GM23338 (cell line): ENCODE results near the gene PAPPA. TPM values are rescaled to one million over a fixed set of nuclear protein-coding genes. Genes with fewer than 3 reads are reported as not detected.

ENCODE experiments used
- ATAC-seq: fragments of 200-7000 bp; cut with Tn5 transposase; 3 replicates; pipeline ENCODE4 v1.9.1; 2020
- DNase-seq: peaks from one replicate; pipeline ENCODE4 v3.0.0-alpha.2; 2015; ENCODE audit warnings: low spot score
- H2AFZ ChIP-seq: fragments of 200-600 bp; sonication (generic); 2 replicates; pipeline ENCODE4 v1.8.0; 2016; ENCODE audit warnings: antibody characterized with exemption, mild to moderate bottlenecking, moderate library complexity
- H3F3A ChIP-seq: fragments of 200-600 bp; sonication (generic); replicated peaks from 2 replicates; pipeline ENCODE4 v1.8.0; 2017; ENCODE audit warnings: antibody characterized with exemption, mixed run types, low read depth
- H3K27ac ChIP-seq: fragments of 200-600 bp; sonication (generic); 2 replicates; pipeline ENCODE4 v1.6.1; 2016; ENCODE audit warnings: low read depth
- H3K27me3 ChIP-seq: fragments of 200-600 bp; sonication (generic); 2 replicates; pipeline ENCODE4 v1.8.0; 2016; ENCODE audit warnings: mild to moderate bottlenecking, mixed run types, moderate library complexity; ENCODE audit not compliant: insufficient read depth
- H3K36me3 ChIP-seq: fragments of 200-600 bp; sonication (generic); 2 replicates; pipeline ENCODE4 v1.8.0; 2016; ENCODE audit warnings: mild to moderate bottlenecking; ENCODE audit not compliant: insufficient read depth
- H3K4me1 ChIP-seq: fragments of 200-600 bp; sonication (generic); 2 replicates; pipeline ENCODE4 v1.8.0; 2016; ENCODE audit warnings: mild to moderate bottlenecking, moderate library complexity; ENCODE audit not compliant: insufficient read depth
- H3K4me2 ChIP-seq: fragments of 200-600 bp; sonication (generic); 2 replicates; pipeline ENCODE4 v1.7.1; 2017; ENCODE audit warnings: mixed run types
- H3K4me3 ChIP-seq: fragments of 200-600 bp; sonication (generic); 2 replicates; pipeline ENCODE4 v1.6.1; 2016; ENCODE audit warnings: mixed run types
- H3K79me2 ChIP-seq: fragments of 200-600 bp; sonication (generic); replicated peaks from 2 replicates; pipeline ENCODE4 v1.8.0; 2017; ENCODE audit warnings: mild to moderate bottlenecking; ENCODE audit not compliant: insufficient read depth
- H3K9me2 ChIP-seq: fragments of 200-600 bp; sonication (generic); 2 replicates; pipeline ENCODE4 v1.8.0; 2017; ENCODE audit not compliant: insufficient read depth
- H4K20me1 ChIP-seq: fragments of 200-600 bp; sonication (generic); replicated peaks from 2 replicates; pipeline ENCODE4 v1.8.0; 2017; ENCODE audit warnings: mild to moderate bottlenecking; ENCODE audit not compliant: insufficient read depth
- H3K27ac Mint-ChIP-seq: 2 replicates; pipeline ENCODE4 v1.8.0; 2020; ENCODE audit warnings: inconsistent platforms, mild to moderate bottlenecking, moderate library complexity, mixed read lengths
- H3K27me3 Mint-ChIP-seq: 3 replicates; pipeline ENCODE4 v1.8.0; 2022; ENCODE audit warnings: low read depth, mild to moderate bottlenecking, moderate library complexity, mixed read lengths, inconsistent platforms; ENCODE audit not compliant: insufficient read depth, poor library complexity
- H3K36me3 Mint-ChIP-seq: 3 replicates; pipeline ENCODE4 v1.8.0; 2021; ENCODE audit warnings: low read depth, mild to moderate bottlenecking, inconsistent platforms, moderate library complexity, mixed read lengths
- H3K4me1 Mint-ChIP-seq: 3 replicates; pipeline ENCODE4 v1.8.0; 2020; ENCODE audit warnings: mild to moderate bottlenecking, inconsistent platforms, mixed read lengths
- H3K4me3 Mint-ChIP-seq: 3 replicates; pipeline ENCODE4 v1.8.0; 2021; ENCODE audit warnings: moderate library complexity, mild to moderate bottlenecking, inconsistent platforms, mixed read lengths
- H3K9me3 Mint-ChIP-seq: 3 replicates; pipeline ENCODE4 v1.8.0; 2020; ENCODE audit warnings: moderate library complexity, mild to moderate bottlenecking, inconsistent platforms, mixed read lengths
- CREB1 ChIP-seq: fragments of 250-450 bp; sonication (Bioruptor Pico); IDR thresholded peaks from 2 replicates; pipeline ENCODE4 v1.5.0; 2020; ENCODE audit warnings: low read depth, mild to moderate bottlenecking, moderate library complexity
- CTCF ChIP-seq, 2 experiments: fragments of 200-600 bp in 1 of 2; sonication (generic) in 1 of 2; conservative IDR thresholded peaks; 2 replicates each; pipeline versions ENCODE4 v1.5.1 to v1.6.1; 2016 to 2017; ENCODE audit warnings: antibody characterized with exemption in 2 of 2, low read depth in 2 of 2, mild to moderate bottlenecking in 2 of 2, moderate library complexity in 1 of 2
- ETS1 ChIP-seq: IDR thresholded peaks from 2 replicates; pipeline ENCODE4 v1.6.1; 2016; ENCODE audit warnings: antibody characterized with exemption
- EZH2 ChIP-seq: fragments of 200-600 bp; sonication (generic); IDR thresholded peaks from one replicate; pipeline ENCODE4 v1.8.0; 2017; ENCODE audit warnings: antibody characterized with exemption, mild to moderate bottlenecking, low read depth; ENCODE audit not compliant: unreplicated experiment
- EZH2phosphoT487 ChIP-seq: fragments of 200-600 bp; sonication (generic); IDR thresholded peaks from one replicate; pipeline ENCODE4 v1.8.1; 2018; ENCODE audit warnings: antibody characterized with exemption; ENCODE audit not compliant: unreplicated experiment
- JUNB ChIP-seq: IDR thresholded peaks from one replicate; pipeline ENCODE4 v1.6.1; 2016; ENCODE audit warnings: antibody characterized with exemption; ENCODE audit not compliant: unreplicated experiment
- NANOG ChIP-seq: IDR thresholded peaks from 2 replicates; pipeline ENCODE4 v1.6.1; 2016; ENCODE audit warnings: antibody characterized with exemption, borderline replicate concordance
- POLR2AphosphoS5 ChIP-seq: IDR thresholded peaks from 2 replicates; pipeline ENCODE4 v1.6.1; 2016; ENCODE audit warnings: antibody characterized with exemption, low read depth
- REST ChIP-seq: IDR thresholded peaks from one replicate; pipeline ENCODE4 v1.6.1; 2018; ENCODE audit warnings: antibody characterized with exemption; ENCODE audit not compliant: unreplicated experiment
- STAT1 ChIP-seq: IDR thresholded peaks from one replicate; pipeline ENCODE4 v1.6.1; 2016; ENCODE audit warnings: antibody characterized with exemption; ENCODE audit not compliant: unreplicated experiment
- ZNF114 ChIP-seq: fragments of 250-450 bp; sonication (Bioruptor Pico); IDR thresholded peaks from 2 replicates; pipeline ENCODE4 v1.5.0; 2020; ENCODE audit warnings: mild to moderate bottlenecking, moderate library complexity
- ZNF331 ChIP-seq: fragments of 250-450 bp; sonication (Bioruptor Pico); IDR thresholded peaks from 2 replicates; pipeline ENCODE4 v1.5.0; 2020; ENCODE audit warnings: low read depth, mild to moderate bottlenecking, moderate library complexity
- polyA plus RNA-seq: library from polyadenylated mRNA; unstranded; fragments of >200 nt; fragmentation: Nextera tagmentation; extraction: Ambion mirVana; gene quantifications from 2 replicates; pipeline ENCODE4 v1.2.1, GENCODE V29; 2016
- total RNA-seq: library from RNA; depleted of rRNA; stranded (reverse); fragments of >200 nt; shearing (Covaris generic); gene quantifications from 2 replicates; pipeline ENCODE4 v1.2.3, GENCODE V29; 2014
- TF ChIP-seq, protein P1 (sequence below): fragments of 250-450 bp; sonication (Bioruptor Pico); IDR thresholded peaks from 2 replicates; pipeline ENCODE4 v1.5.0; 2020; ENCODE audit warnings: mild to moderate bottlenecking, moderate library complexity

The PAPPA gene
- total and polyA plus RNA-seq, 2 experiments from 2014 or later, result 0.38 to 0.66 TPM

DNA sequence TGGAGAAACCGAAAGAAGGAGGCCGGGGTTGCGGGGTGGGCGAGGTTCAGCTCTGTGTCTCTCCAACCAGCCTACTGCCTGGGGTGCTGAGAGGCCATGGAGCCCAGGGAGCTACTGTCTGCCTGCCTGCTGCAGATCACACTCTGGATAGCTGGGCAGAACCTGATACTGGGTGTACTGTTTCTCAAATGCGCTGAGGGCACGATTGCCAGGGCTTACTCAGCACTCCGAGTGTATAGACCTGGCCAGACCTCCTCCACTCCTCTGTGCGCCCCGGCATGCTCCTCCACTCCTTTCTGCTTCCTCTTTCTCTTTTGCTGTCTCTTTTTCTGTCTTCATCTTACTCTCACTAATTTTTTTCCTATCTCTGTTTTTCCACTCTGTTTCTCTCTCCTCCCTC is 215.1 kb downstream of the PAPPA start:
- H3K4me1 ChIP-seq, result peaks cover 10% of the 10 kb centered on the region
- H3F3A ChIP-seq, result no peaks in the 10 kb centered on the region
- no peak overlapping the region for H2AFZ ChIP-seq
- no peak overlapping the region for H3K27ac ChIP-seq
- Mint-ChIP-seq H3K9me3 (no peaks in the 10 kb centered on the region), H3K4me3 (no peak overlapping the region), H3K4me1 (peaks cover 9% of the 10 kb centered on the region), H3K27me3 (no peaks in the 10 kb centered on the region), H3K27ac (no peak overlapping the region), H3K36me3 (no peaks in the 10 kb centered on the region)
- TF ChIP-seq ZNF114 (CRISPR knock-in tag) (no peak), CREB1 (no peak), ETS1 (no peak), EZH2phosphoT487 (no peak), JUNB (no peak), EZH2 (no peak), NANOG (no peak), CTCF (conservative IDR thresholded peaks at IDR 0.05; ENCODE audit: low read depth in 2 of 2) (no peak), POLR2AphosphoS5 (no peak), REST (no peak), ZNF331 (CRISPR knock-in tag) (no peak), STAT1 (no peak)
- TF ChIP-seq, protein P1, sequence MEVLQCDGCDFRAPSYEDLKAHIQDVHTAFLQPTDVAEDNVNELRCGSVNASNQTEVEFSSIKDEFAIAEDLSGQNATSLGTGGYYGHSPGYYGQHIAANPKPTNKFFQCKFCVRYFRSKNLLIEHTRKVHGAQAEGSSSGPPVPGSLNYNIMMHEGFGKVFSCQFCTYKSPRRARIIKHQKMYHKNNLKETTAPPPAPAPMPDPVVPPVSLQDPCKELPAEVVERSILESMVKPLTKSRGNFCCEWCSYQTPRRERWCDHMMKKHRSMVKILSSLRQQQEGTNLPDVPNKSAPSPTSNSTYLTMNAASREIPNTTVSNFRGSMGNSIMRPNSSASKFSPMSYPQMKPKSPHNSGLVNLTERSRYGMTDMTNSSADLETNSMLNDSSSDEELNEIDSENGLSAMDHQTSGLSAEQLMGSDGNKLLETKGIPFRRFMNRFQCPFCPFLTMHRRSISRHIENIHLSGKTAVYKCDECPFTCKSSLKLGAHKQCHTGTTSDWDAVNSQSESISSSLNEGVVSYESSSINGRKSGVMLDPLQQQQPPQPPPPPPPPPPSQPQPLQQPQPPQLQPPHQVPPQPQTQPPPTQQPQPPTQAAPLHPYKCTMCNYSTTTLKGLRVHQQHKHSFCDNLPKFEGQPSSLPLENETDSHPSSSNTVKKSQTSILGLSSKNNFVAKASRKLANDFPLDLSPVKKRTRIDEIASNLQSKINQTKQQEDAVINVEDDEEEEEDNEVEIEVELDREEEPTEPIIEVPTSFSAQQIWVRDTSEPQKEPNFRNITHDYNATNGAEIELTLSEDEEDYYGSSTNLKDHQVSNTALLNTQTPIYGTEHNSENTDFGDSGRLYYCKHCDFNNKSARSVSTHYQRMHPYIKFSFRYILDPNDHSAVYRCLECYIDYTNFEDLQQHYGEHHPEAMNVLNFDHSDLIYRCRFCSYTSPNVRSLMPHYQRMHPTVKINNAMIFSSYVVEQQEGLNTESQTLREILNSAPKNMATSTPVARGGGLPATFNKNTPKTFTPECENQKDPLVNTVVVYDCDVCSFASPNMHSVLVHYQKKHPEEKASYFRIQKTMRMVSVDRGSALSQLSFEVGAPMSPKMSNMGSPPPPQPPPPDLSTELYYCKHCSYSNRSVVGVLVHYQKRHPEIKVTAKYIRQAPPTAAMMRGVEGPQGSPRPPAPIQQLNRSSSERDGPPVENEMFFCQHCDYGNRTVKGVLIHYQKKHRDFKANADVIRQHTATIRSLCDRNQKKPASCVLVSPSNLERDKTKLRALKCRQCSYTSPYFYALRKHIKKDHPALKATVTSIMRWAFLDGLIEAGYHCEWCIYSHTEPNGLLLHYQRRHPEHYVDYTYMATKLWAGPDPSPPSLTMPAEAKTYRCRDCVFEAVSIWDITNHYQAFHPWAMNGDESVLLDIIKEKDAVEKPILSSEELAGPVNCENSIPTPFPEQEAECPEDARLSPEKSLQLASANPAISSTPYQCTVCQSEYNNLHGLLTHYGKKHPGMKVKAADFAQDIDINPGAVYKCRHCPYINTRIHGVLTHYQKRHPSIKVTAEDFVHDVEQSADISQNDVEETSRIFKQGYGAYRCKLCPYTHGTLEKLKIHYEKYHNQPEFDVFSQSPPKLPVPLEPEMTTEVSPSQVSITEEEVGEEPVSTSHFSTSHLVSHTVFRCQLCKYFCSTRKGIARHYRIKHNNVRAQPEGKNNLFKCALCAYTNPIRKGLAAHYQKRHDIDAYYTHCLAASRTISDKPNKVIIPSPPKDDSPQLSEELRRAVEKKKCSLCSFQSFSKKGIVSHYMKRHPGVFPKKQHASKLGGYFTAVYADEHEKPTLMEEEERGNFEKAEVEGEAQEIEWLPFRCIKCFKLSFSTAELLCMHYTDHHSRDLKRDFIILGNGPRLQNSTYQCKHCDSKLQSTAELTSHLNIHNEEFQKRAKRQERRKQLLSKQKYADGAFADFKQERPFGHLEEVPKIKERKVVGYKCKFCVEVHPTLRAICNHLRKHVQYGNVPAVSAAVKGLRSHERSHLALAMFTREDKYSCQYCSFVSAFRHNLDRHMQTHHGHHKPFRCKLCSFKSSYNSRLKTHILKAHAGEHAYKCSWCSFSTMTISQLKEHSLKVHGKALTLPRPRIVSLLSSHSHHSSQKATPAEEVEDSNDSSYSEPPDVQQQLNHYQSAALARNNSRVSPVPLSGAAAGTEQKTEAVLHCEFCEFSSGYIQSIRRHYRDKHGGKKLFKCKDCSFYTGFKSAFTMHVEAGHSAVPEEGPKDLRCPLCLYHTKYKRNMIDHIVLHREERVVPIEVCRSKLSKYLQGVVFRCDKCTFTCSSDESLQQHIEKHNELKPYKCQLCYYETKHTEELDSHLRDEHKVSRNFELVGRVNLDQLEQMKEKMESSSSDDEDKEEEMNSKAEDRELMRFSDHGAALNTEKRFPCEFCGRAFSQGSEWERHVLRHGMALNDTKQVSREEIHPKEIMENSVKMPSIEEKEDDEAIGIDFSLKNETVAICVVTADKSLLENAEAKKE (CRISPR knock-in tag), result no peak
- H3K4me2 ChIP-seq, result no peak overlapping the region
- ATAC-seq, result no peak
- no peaks in the 10 kb centered on the region for H4K20me1 ChIP-seq
- no peaks in the 10 kb centered on the region for H3K79me2 ChIP-seq
- H3K9me2 ChIP-seq, result no peaks in the 10 kb centered on the region
- no peaks in the 10 kb centered on the region for H3K27me3 ChIP-seq
- no peak overlapping the region for H3K4me3 ChIP-seq
- no peaks in the 10 kb centered on the region for H3K36me3 ChIP-seq
- no peak for DNase-seq
